GM23338 (cell line): Measurements from ENCODE around the gene TTC3. TPM values are rescaled to one million over a fixed set of nuclear protein-coding genes. Genes with fewer than 3 reads are reported as not detected.

Source experiments
- ATAC-seq: fragments of 200-7000 bp; cut with Tn5 transposase; 3 replicates; pipeline ENCODE4 v1.9.1; 2020
- DNase-seq: peaks from one replicate; pipeline ENCODE4 v3.0.0-alpha.2; 2015; ENCODE audit warnings: low spot score
- H2AFZ ChIP-seq: fragments of 200-600 bp; sonication (generic); 2 replicates; pipeline ENCODE4 v1.8.0; 2016; ENCODE audit warnings: antibody characterized with exemption, mild to moderate bottlenecking, moderate library complexity
- H3F3A ChIP-seq: fragments of 200-600 bp; sonication (generic); replicated peaks from 2 replicates; pipeline ENCODE4 v1.8.0; 2017; ENCODE audit warnings: antibody characterized with exemption, mixed run types, low read depth
- H3K27ac ChIP-seq: fragments of 200-600 bp; sonication (generic); 2 replicates; pipeline ENCODE4 v1.6.1; 2016; ENCODE audit warnings: low read depth
- H3K27me3 ChIP-seq: fragments of 200-600 bp; sonication (generic); 2 replicates; pipeline ENCODE4 v1.8.0; 2016; ENCODE audit warnings: mild to moderate bottlenecking, mixed run types, moderate library complexity; ENCODE audit not compliant: insufficient read depth
- H3K36me3 ChIP-seq: fragments of 200-600 bp; sonication (generic); 2 replicates; pipeline ENCODE4 v1.8.0; 2016; ENCODE audit warnings: mild to moderate bottlenecking; ENCODE audit not compliant: insufficient read depth
- H3K4me1 ChIP-seq: fragments of 200-600 bp; sonication (generic); 2 replicates; pipeline ENCODE4 v1.8.0; 2016; ENCODE audit warnings: mild to moderate bottlenecking, moderate library complexity; ENCODE audit not compliant: insufficient read depth
- H3K4me2 ChIP-seq: fragments of 200-600 bp; sonication (generic); 2 replicates; pipeline ENCODE4 v1.7.1; 2017; ENCODE audit warnings: mixed run types
- H3K4me3 ChIP-seq: fragments of 200-600 bp; sonication (generic); 2 replicates; pipeline ENCODE4 v1.6.1; 2016; ENCODE audit warnings: mixed run types
- H3K79me2 ChIP-seq: fragments of 200-600 bp; sonication (generic); replicated peaks from 2 replicates; pipeline ENCODE4 v1.8.0; 2017; ENCODE audit warnings: mild to moderate bottlenecking; ENCODE audit not compliant: insufficient read depth
- H3K9me2 ChIP-seq: fragments of 200-600 bp; sonication (generic); 2 replicates; pipeline ENCODE4 v1.8.0; 2017; ENCODE audit not compliant: insufficient read depth
- H4K20me1 ChIP-seq: fragments of 200-600 bp; sonication (generic); replicated peaks from 2 replicates; pipeline ENCODE4 v1.8.0; 2017; ENCODE audit warnings: mild to moderate bottlenecking; ENCODE audit not compliant: insufficient read depth
- H3K27ac Mint-ChIP-seq: 2 replicates; pipeline ENCODE4 v1.8.0; 2020; ENCODE audit warnings: inconsistent platforms, mild to moderate bottlenecking, moderate library complexity, mixed read lengths
- H3K27me3 Mint-ChIP-seq: 3 replicates; pipeline ENCODE4 v1.8.0; 2022; ENCODE audit warnings: low read depth, mild to moderate bottlenecking, moderate library complexity, mixed read lengths, inconsistent platforms; ENCODE audit not compliant: insufficient read depth, poor library complexity
- H3K36me3 Mint-ChIP-seq: 3 replicates; pipeline ENCODE4 v1.8.0; 2021; ENCODE audit warnings: low read depth, mild to moderate bottlenecking, inconsistent platforms, moderate library complexity, mixed read lengths
- H3K4me1 Mint-ChIP-seq: 3 replicates; pipeline ENCODE4 v1.8.0; 2020; ENCODE audit warnings: mild to moderate bottlenecking, inconsistent platforms, mixed read lengths
- H3K4me3 Mint-ChIP-seq: 3 replicates; pipeline ENCODE4 v1.8.0; 2021; ENCODE audit warnings: moderate library complexity, mild to moderate bottlenecking, inconsistent platforms, mixed read lengths
- H3K9me3 Mint-ChIP-seq: 3 replicates; pipeline ENCODE4 v1.8.0; 2020; ENCODE audit warnings: moderate library complexity, mild to moderate bottlenecking, inconsistent platforms, mixed read lengths
- CREB1 ChIP-seq: fragments of 250-450 bp; sonication (Bioruptor Pico); IDR thresholded peaks from 2 replicates; pipeline ENCODE4 v1.5.0; 2020; ENCODE audit warnings: low read depth, mild to moderate bottlenecking, moderate library complexity
- ETS1 ChIP-seq: IDR thresholded peaks from 2 replicates; pipeline ENCODE4 v1.6.1; 2016; ENCODE audit warnings: antibody characterized with exemption
- EZH2 ChIP-seq: fragments of 200-600 bp; sonication (generic); IDR thresholded peaks from one replicate; pipeline ENCODE4 v1.8.0; 2017; ENCODE audit warnings: antibody characterized with exemption, mild to moderate bottlenecking, low read depth; ENCODE audit not compliant: unreplicated experiment
- EZH2phosphoT487 ChIP-seq: fragments of 200-600 bp; sonication (generic); IDR thresholded peaks from one replicate; pipeline ENCODE4 v1.8.1; 2018; ENCODE audit warnings: antibody characterized with exemption; ENCODE audit not compliant: unreplicated experiment
- JUNB ChIP-seq: IDR thresholded peaks from one replicate; pipeline ENCODE4 v1.6.1; 2016; ENCODE audit warnings: antibody characterized with exemption; ENCODE audit not compliant: unreplicated experiment
- NANOG ChIP-seq: IDR thresholded peaks from 2 replicates; pipeline ENCODE4 v1.6.1; 2016; ENCODE audit warnings: antibody characterized with exemption, borderline replicate concordance
- POLR2AphosphoS5 ChIP-seq: IDR thresholded peaks from 2 replicates; pipeline ENCODE4 v1.6.1; 2016; ENCODE audit warnings: antibody characterized with exemption, low read depth
- REST ChIP-seq: IDR thresholded peaks from one replicate; pipeline ENCODE4 v1.6.1; 2018; ENCODE audit warnings: antibody characterized with exemption; ENCODE audit not compliant: unreplicated experiment
- STAT1 ChIP-seq: IDR thresholded peaks from one replicate; pipeline ENCODE4 v1.6.1; 2016; ENCODE audit warnings: antibody characterized with exemption; ENCODE audit not compliant: unreplicated experiment
- ZNF114 ChIP-seq: fragments of 250-450 bp; sonication (Bioruptor Pico); IDR thresholded peaks from 2 replicates; pipeline ENCODE4 v1.5.0; 2020; ENCODE audit warnings: mild to moderate bottlenecking, moderate library complexity
- ZNF331 ChIP-seq: fragments of 250-450 bp; sonication (Bioruptor Pico); IDR thresholded peaks from 2 replicates; pipeline ENCODE4 v1.5.0; 2020; ENCODE audit warnings: low read depth, mild to moderate bottlenecking, moderate library complexity
- polyA plus RNA-seq: library from polyadenylated mRNA; unstranded; fragments of >200 nt; fragmentation: Nextera tagmentation; extraction: Ambion mirVana; gene quantifications from 2 replicates; pipeline ENCODE4 v1.2.1, GENCODE V29; 2016
- total RNA-seq: library from RNA; depleted of rRNA; stranded (reverse); fragments of >200 nt; shearing (Covaris generic); gene quantifications from 2 replicates; pipeline ENCODE4 v1.2.3, GENCODE V29; 2014
- TF ChIP-seq, protein P1 (sequence below), 2 experiments: fragments of 200-600 bp in 1 of 2; sonication (generic) in 1 of 2; conservative IDR thresholded peaks; 2 replicates each; pipeline versions ENCODE4 v1.5.1 to v1.6.1; 2016 to 2017; ENCODE audit warnings: antibody characterized with exemption in 2 of 2, low read depth in 2 of 2, mild to moderate bottlenecking in 2 of 2, moderate library complexity in 1 of 2
- TF ChIP-seq, protein P2 (sequence below): fragments of 250-450 bp; sonication (Bioruptor Pico); IDR thresholded peaks from 2 replicates; pipeline ENCODE4 v1.5.0; 2020; ENCODE audit warnings: mild to moderate bottlenecking, moderate library complexity

TTC3 gene
- total and polyA plus RNA-seq, 2 experiments from 2014 or later = 28.9 to 48.6 TPM

DNA sequence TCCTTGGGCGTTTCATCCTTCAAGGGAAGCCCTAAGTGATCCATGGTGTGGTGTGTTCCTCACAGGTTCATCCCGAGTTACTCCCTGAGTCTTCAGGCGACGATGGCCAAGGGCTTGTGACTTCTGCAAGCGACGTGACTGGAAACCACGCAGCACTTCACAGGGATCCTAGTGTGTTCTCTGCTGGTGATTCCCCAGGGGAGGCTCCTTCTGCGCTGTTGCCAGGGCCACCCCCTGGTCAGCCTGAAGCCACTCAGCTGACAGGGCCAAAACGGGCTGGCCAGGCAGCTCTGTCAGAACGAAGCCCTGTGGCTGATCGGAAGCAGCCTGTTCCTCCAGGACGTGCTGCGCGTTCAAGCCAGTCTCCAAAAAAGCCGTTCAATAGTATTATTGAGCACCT lies 122.6 kb downstream of the TTC3 start:
- Histone ChIP-seq H3K36me3 (no peaks in the 10 kb centered on the region), H3K4me3 (no peak overlapping the region), H3K4me1 (no peaks in the 10 kb centered on the region; the same call in 1 of the 2 replicates), H3F3A (no peaks in the 10 kb centered on the region), H3K27me3 (no peaks in the 10 kb centered on the region), H4K20me1 (no peaks in the 10 kb centered on the region), H3K79me2 (no peaks in the 10 kb centered on the region), H2AFZ (no peak overlapping the region), H3K4me2 (no peak overlapping the region), H3K27ac (no peak overlapping the region), H3K9me2 (no peaks in the 10 kb centered on the region)
- ATAC-seq (no peak), DNase-seq (no peak)
- no peak for TF ChIP-seq NANOG
- no peak for TF ChIP-seq EZH2
- no peak for TF ChIP-seq STAT1
- TF ChIP-seq ZNF114 = no peak
- TF ChIP-seq, protein P1, sequence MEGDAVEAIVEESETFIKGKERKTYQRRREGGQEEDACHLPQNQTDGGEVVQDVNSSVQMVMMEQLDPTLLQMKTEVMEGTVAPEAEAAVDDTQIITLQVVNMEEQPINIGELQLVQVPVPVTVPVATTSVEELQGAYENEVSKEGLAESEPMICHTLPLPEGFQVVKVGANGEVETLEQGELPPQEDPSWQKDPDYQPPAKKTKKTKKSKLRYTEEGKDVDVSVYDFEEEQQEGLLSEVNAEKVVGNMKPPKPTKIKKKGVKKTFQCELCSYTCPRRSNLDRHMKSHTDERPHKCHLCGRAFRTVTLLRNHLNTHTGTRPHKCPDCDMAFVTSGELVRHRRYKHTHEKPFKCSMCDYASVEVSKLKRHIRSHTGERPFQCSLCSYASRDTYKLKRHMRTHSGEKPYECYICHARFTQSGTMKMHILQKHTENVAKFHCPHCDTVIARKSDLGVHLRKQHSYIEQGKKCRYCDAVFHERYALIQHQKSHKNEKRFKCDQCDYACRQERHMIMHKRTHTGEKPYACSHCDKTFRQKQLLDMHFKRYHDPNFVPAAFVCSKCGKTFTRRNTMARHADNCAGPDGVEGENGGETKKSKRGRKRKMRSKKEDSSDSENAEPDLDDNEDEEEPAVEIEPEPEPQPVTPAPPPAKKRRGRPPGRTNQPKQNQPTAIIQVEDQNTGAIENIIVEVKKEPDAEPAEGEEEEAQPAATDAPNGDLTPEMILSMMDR (conservative IDR thresholded peaks at IDR 0.05; ENCODE audit: low read depth in 2 of 2) = no peak
- TF ChIP-seq EZH2phosphoT487 = no peak
- no peak for TF ChIP-seq POLR2AphosphoS5
- no peak for TF ChIP-seq REST
- no peak for TF ChIP-seq CREB1 (CRISPR knock-in tag)
- no peak for TF ChIP-seq JUNB
- no peak for TF ChIP-seq ETS1
- TF ChIP-seq ZNF331 = no peak
- TF ChIP-seq, protein P2, sequence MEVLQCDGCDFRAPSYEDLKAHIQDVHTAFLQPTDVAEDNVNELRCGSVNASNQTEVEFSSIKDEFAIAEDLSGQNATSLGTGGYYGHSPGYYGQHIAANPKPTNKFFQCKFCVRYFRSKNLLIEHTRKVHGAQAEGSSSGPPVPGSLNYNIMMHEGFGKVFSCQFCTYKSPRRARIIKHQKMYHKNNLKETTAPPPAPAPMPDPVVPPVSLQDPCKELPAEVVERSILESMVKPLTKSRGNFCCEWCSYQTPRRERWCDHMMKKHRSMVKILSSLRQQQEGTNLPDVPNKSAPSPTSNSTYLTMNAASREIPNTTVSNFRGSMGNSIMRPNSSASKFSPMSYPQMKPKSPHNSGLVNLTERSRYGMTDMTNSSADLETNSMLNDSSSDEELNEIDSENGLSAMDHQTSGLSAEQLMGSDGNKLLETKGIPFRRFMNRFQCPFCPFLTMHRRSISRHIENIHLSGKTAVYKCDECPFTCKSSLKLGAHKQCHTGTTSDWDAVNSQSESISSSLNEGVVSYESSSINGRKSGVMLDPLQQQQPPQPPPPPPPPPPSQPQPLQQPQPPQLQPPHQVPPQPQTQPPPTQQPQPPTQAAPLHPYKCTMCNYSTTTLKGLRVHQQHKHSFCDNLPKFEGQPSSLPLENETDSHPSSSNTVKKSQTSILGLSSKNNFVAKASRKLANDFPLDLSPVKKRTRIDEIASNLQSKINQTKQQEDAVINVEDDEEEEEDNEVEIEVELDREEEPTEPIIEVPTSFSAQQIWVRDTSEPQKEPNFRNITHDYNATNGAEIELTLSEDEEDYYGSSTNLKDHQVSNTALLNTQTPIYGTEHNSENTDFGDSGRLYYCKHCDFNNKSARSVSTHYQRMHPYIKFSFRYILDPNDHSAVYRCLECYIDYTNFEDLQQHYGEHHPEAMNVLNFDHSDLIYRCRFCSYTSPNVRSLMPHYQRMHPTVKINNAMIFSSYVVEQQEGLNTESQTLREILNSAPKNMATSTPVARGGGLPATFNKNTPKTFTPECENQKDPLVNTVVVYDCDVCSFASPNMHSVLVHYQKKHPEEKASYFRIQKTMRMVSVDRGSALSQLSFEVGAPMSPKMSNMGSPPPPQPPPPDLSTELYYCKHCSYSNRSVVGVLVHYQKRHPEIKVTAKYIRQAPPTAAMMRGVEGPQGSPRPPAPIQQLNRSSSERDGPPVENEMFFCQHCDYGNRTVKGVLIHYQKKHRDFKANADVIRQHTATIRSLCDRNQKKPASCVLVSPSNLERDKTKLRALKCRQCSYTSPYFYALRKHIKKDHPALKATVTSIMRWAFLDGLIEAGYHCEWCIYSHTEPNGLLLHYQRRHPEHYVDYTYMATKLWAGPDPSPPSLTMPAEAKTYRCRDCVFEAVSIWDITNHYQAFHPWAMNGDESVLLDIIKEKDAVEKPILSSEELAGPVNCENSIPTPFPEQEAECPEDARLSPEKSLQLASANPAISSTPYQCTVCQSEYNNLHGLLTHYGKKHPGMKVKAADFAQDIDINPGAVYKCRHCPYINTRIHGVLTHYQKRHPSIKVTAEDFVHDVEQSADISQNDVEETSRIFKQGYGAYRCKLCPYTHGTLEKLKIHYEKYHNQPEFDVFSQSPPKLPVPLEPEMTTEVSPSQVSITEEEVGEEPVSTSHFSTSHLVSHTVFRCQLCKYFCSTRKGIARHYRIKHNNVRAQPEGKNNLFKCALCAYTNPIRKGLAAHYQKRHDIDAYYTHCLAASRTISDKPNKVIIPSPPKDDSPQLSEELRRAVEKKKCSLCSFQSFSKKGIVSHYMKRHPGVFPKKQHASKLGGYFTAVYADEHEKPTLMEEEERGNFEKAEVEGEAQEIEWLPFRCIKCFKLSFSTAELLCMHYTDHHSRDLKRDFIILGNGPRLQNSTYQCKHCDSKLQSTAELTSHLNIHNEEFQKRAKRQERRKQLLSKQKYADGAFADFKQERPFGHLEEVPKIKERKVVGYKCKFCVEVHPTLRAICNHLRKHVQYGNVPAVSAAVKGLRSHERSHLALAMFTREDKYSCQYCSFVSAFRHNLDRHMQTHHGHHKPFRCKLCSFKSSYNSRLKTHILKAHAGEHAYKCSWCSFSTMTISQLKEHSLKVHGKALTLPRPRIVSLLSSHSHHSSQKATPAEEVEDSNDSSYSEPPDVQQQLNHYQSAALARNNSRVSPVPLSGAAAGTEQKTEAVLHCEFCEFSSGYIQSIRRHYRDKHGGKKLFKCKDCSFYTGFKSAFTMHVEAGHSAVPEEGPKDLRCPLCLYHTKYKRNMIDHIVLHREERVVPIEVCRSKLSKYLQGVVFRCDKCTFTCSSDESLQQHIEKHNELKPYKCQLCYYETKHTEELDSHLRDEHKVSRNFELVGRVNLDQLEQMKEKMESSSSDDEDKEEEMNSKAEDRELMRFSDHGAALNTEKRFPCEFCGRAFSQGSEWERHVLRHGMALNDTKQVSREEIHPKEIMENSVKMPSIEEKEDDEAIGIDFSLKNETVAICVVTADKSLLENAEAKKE (CRISPR knock-in tag) = no peak
- H3K27ac Mint-ChIP-seq = no peak overlapping the region
- H3K4me1 Mint-ChIP-seq = peaks cover 12% of the 10 kb centered on the region
- peaks cover 5% of the 10 kb centered on the region for H3K27me3 Mint-ChIP-seq
- H3K9me3 Mint-ChIP-seq = no peaks in the 10 kb centered on the region
- no peak overlapping the region for H3K4me3 Mint-ChIP-seq
- no peaks in the 10 kb centered on the region for H3K36me3 Mint-ChIP-seq
